Measurements from ENCODE around the gene FKRP. TPM values are rescaled to one million over a fixed set of nuclear protein-coding genes. Genes with fewer than 3 reads are reported as not detected.

Gene FKRP
- total RNA-seq, 1 experiment from 2014 or later: 18.4 TPM

DNA sequence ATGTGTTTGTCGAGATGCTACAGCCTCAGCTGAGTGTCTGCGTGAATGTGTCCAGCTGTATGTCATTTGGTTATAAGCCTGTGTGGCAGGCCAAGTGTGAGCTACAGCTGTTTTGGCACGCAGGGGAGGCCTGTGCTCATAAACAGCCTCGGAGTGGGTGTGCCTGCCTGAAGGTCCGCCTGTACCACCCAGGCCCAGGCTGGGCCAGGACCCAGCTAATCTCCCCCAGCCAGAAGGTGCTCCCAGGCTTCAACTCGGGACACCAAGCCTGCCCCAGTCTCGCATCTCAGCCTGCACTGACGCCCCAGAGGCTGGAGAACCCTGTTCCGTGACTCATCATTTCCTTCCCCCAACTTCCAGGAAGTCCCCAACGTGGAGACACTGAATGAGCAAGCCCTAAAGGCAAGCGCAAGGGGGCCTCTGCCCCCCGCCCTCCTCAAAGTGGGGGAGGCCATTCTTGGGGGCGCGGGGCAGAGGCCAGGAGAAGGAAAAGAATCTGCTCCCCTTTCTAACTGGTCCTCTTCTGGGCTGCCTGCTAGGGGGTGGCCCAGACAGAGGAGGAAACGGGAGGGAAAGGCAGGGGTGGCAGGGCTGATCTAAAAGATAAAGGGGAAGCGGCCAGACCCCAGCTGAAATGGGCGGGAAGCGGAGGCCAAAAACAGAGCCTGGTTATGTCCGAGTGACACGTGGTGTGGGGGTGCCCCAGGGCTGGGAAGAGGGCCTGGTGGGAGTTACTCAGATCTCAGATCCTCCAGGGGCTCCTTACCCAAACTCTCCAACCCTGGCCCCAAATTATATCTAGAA is 40.6 kb downstream of the FKRP start:
- no peaks in the 10 kb centered on the region for H3K27me3 ChIP-seq (ENCODE audit: low read length)
- peak; percentile 84 for DNase-seq
- peaks cover 31% of the 10 kb centered on the region for H3K36me3 ChIP-seq (ENCODE audit: insufficient read depth, low read length)
- peaks cover 28% of the 10 kb centered on the region for H3K4me1 ChIP-seq (ENCODE audit: low read length)
- H2AFZ ChIP-seq (ENCODE audit: low read length): no peak overlapping the region
- H3K27ac ChIP-seq (ENCODE audit: low read length): peak overlapping the region; percentile 88
- peak overlapping the region; percentile 87 for H3K9ac ChIP-seq (ENCODE audit: low read length)
- peaks cover 61% of the 10 kb centered on the region for H3K79me2 ChIP-seq (ENCODE audit: low read length)
- H3K4me3 ChIP-seq (ENCODE audit: low read length): peak overlapping the region; percentile 92
- H4K20me1 ChIP-seq (ENCODE audit: insufficient read depth, low read depth, low read length): peaks cover 44% of the 10 kb centered on the region
- H3K4me2 ChIP-seq (ENCODE audit: low read depth, low read length, poor library complexity, severe bottlenecking): peak overlapping the region; percentile 75
- no peaks in the 10 kb centered on the region for H3K9me2 ChIP-seq (replicated peaks; ENCODE audit: insufficient read depth, low read length)
- no peaks in the 10 kb centered on the region for H3K9me3 ChIP-seq (ENCODE audit: low read length)

DNA sequence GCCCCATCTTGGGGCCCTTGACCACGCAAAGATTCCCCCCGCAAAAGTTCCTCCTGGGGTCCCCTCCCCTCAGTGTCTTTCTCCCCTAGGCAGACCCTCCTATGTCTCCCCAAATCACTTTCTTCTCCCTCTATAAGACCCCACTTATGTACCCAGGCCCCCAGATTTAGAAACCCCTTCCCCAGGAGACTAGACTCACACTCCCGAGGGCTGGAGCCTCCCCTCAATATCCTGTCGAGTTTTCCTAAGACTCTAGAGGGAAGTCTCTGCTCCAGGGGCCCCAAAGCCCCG is 41.1 kb downstream of the FKRP start:
- peaks cover 59% of the 10 kb centered on the region for H3K79me2 ChIP-seq (ENCODE audit: low read length)
- H3K9me2 ChIP-seq (replicated peaks; ENCODE audit: insufficient read depth, low read length): no peaks in the 10 kb centered on the region
- H4K20me1 ChIP-seq (ENCODE audit: insufficient read depth, low read depth, low read length): peaks cover 44% of the 10 kb centered on the region
- H3K4me3 ChIP-seq (ENCODE audit: low read length): peak overlapping the region; percentile 92
- no peaks in the 10 kb centered on the region for H3K27me3 ChIP-seq (ENCODE audit: low read length)
- no peaks in the 10 kb centered on the region for H3K9me3 ChIP-seq (ENCODE audit: low read length)
- peaks cover 28% of the 10 kb centered on the region for H3K4me1 ChIP-seq (ENCODE audit: low read length)
- peak overlapping the region; percentile 87 for H3K9ac ChIP-seq (ENCODE audit: low read length)
- no peak overlapping the region for H2AFZ ChIP-seq (ENCODE audit: low read length)
- no peak for DNase-seq
- peaks cover 26% of the 10 kb centered on the region for H3K36me3 ChIP-seq (ENCODE audit: insufficient read depth, low read length)
- peak overlapping the region; percentile 88 for H3K27ac ChIP-seq (ENCODE audit: low read length)
- peak overlapping the region; percentile 75 for H3K4me2 ChIP-seq (ENCODE audit: low read depth, low read length, poor library complexity, severe bottlenecking)

DNA sequence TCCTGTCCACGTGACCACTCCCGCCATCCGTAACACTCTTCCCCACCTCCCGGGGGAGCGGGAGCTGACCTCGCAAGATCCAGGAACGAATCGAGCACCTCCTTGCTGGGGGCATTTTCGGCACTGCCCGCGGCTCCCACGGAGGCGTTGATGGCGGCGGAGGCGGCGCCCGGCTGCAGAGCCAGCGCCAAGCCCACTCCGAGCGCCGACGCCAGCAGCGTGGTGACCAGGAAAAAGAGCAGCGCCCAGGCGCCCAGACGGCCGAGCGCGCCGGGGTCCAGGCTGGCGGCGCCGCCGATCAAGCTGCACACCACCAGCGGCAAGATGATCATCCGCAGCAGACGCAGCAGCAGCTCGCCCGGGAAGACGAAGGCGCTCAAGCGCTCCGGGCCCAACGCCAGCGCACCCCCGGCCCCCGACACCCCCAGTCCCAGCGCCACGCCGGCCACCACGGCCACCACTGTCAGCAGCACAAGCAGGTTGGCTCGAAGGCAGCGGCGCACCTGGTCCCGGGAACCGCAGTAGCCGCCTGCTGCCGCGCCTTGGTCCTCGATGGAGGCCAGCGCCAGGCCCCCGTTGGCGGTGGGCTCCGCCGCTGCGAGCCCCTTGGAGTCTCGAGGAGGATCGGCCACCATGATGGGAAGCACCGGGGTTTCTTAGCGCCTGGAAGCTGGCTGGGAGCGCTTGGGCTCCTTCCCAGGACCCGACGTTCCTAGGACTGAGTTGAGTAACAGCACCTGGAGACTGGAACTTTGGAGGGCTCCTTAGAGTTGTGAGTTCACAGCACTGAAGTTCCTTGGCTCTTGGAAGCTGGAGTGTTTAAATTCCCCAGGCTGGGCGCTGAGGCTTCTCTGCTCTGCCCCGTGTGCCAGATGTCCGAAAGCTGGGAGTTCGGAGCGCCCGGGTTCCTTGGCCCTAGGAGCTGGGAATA is 41.7 kb downstream of the FKRP start:
- H4K20me1 ChIP-seq (ENCODE audit: insufficient read depth, low read depth, low read length): peaks cover 40% of the 10 kb centered on the region
- H3K4me1 ChIP-seq (ENCODE audit: low read length): peaks cover 28% of the 10 kb centered on the region
- no peak overlapping the region for H2AFZ ChIP-seq (ENCODE audit: low read length)
- peak overlapping the region; percentile 92 for H3K4me3 ChIP-seq (ENCODE audit: low read length)
- DNase-seq: peak; percentile 66
- peaks cover 22% of the 10 kb centered on the region for H3K36me3 ChIP-seq (ENCODE audit: insufficient read depth, low read length)
- H3K9me3 ChIP-seq (ENCODE audit: low read length): no peaks in the 10 kb centered on the region
- H3K9ac ChIP-seq (ENCODE audit: low read length): peak overlapping the region; percentile 87
- H3K79me2 ChIP-seq (ENCODE audit: low read length): peaks cover 56% of the 10 kb centered on the region
- peak overlapping the region; percentile 88 for H3K27ac ChIP-seq (ENCODE audit: low read length)
- H3K9me2 ChIP-seq (replicated peaks; ENCODE audit: insufficient read depth, low read length): no peaks in the 10 kb centered on the region
- H3K4me2 ChIP-seq (ENCODE audit: low read depth, low read length, poor library complexity, severe bottlenecking): peak overlapping the region; percentile 75
- no peaks in the 10 kb centered on the region for H3K27me3 ChIP-seq (ENCODE audit: low read length)

DNA sequence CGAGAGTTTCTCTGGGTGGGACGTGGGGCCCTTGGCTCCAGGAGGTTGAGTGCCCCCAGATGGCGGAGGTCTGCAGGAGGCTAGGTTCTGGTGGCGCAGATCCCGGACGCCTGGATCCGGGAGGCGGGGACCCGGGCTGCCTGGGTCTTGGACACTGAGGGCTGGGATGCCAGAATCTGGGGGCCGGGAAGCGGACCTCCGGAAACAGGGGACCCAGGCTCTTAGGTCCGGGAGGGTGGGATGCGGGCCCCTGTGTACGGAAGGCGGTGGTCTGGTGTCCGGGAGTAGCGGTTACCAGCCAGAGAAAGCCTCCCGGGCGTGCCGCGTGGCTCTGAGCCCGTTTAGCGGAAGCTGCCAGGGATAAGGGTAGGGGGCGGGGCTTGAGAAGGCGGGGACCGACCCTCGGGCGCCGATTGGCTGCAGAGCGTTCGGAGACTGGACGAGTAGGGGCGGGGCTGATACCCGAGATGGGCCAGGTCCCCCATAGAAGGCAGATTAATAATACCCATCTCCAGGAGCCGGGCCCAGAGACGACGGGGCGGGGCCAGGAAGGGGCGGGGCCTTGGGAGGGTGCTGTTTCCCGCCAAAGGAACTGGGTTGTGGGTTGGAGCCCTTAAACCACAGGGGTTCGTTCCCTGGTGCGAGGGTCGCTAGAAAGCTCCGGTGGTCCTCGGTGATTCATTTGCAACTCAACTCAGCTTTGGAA is 42.6 kb downstream of the FKRP start, which contains the start of gene SLC1A5:
Gene SLC1A5 (minus strand): TSS at position 333 of the 706 bp plus-strand sequence. CDS start 629 bp downstream, outside the sequence.
- Histone ChIP-seq H2AFZ (ENCODE audit: low read length) (no peak within 1 kb of the TSS), H3K27ac (ENCODE audit: low read length) (peak within 1 kb of the TSS; percentile 88), H3K9me3 (ENCODE audit: low read length) (no peaks in the 10 kb centered on the region), H3K36me3 (ENCODE audit: insufficient read depth, low read length) (peaks cover 15% of the 10 kb centered on the region), H3K4me1 (ENCODE audit: low read length) (peaks cover 28% of the 10 kb centered on the region), H3K9ac (ENCODE audit: low read length) (peak within 1 kb of the TSS; percentile 87), H3K9me2 (replicated peaks; ENCODE audit: insufficient read depth, low read length) (no peaks in the 10 kb centered on the region), H3K4me2 (ENCODE audit: low read depth, low read length, poor library complexity, severe bottlenecking) (peak within 1 kb of the TSS; percentile 75), H3K4me3 (ENCODE audit: low read length) (peak within 1 kb of the TSS; percentile 92), H4K20me1 (ENCODE audit: insufficient read depth, low read depth, low read length) (peaks cover 36% of the 10 kb centered on the region), H3K79me2 (ENCODE audit: low read length) (peaks cover 49% of the 10 kb centered on the region), H3K27me3 (ENCODE audit: low read length) (no peaks in the 10 kb centered on the region)
- peak; percentile 99 for DNase-seq

DNA sequence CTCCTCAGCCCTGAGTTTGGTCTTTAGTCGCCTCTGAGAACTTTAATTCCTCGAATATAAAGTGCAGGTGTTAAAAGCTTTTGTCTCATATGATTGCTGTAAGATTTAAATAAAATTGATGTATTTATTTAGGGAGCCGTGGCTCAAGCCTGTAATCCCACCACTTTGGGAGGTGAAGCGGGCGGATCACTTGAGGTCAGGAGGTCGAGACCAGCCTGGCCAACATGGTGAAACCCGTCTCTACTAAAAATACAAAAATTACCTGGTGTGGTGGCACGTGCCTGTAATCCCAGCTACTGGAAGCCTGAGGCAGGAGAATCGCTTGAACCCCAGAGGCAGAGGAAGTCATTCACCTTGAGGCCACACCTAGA is 43.1 kb downstream of the FKRP start:
- Histone ChIP-seq H3K27ac (ENCODE audit: low read length) (no peak overlapping the region), H3K9me2 (replicated peaks; ENCODE audit: insufficient read depth, low read length) (no peaks in the 10 kb centered on the region), H3K9ac (ENCODE audit: low read length) (no peak overlapping the region), H3K36me3 (ENCODE audit: insufficient read depth, low read length) (peaks cover 10% of the 10 kb centered on the region), H3K9me3 (ENCODE audit: low read length) (no peaks in the 10 kb centered on the region), H3K4me2 (ENCODE audit: low read depth, low read length, poor library complexity, severe bottlenecking) (no peak overlapping the region), H2AFZ (ENCODE audit: low read length) (no peak overlapping the region), H3K79me2 (ENCODE audit: low read length) (peaks cover 44% of the 10 kb centered on the region), H3K4me3 (ENCODE audit: low read length) (no peak overlapping the region), H3K27me3 (ENCODE audit: low read length) (no peaks in the 10 kb centered on the region), H4K20me1 (ENCODE audit: insufficient read depth, low read depth, low read length) (peaks cover 31% of the 10 kb centered on the region), H3K4me1 (ENCODE audit: low read length) (peaks cover 24% of the 10 kb centered on the region)
- no peak for DNase-seq

DNA sequence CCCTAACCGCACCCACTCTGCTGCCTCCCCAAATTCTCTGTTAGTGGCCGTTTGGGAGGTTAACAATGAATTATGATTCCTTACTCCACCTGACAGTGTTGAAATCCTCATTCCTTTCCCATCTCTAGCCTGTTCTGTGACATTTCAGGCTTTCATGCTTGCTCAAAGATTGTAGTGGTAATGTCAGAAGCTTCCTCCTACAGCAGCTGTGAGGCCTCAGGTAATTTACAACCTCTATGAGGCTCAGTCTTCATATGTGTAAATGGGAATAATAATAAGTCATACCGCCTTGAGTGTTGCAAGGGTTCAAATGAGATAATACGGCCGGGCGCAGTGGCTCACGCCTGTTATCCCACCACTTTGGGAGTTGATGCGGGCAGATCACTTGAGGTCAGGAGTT is 43.5 kb downstream of the FKRP start:
- peaks cover 6% of the 10 kb centered on the region for H3K36me3 ChIP-seq (ENCODE audit: insufficient read depth, low read length)
- H3K79me2 ChIP-seq (ENCODE audit: low read length): peaks cover 40% of the 10 kb centered on the region
- H4K20me1 ChIP-seq (ENCODE audit: insufficient read depth, low read depth, low read length): peaks cover 27% of the 10 kb centered on the region
- no peaks in the 10 kb centered on the region for H3K9me3 ChIP-seq (ENCODE audit: low read length)
- H3K9ac ChIP-seq (ENCODE audit: low read length): no peak overlapping the region
- no peak overlapping the region for H2AFZ ChIP-seq (ENCODE audit: low read length)
- DNase-seq: peak; percentile 36
- H3K27ac ChIP-seq (ENCODE audit: low read length): no peak overlapping the region
- H3K4me2 ChIP-seq (ENCODE audit: low read depth, low read length, poor library complexity, severe bottlenecking): no peak overlapping the region
- H3K9me2 ChIP-seq (replicated peaks; ENCODE audit: insufficient read depth, low read length): no peaks in the 10 kb centered on the region
- no peak overlapping the region for H3K4me3 ChIP-seq (ENCODE audit: low read length)
- H3K27me3 ChIP-seq (ENCODE audit: low read length): no peaks in the 10 kb centered on the region
- peaks cover 20% of the 10 kb centered on the region for H3K4me1 ChIP-seq (ENCODE audit: low read length)

DNA sequence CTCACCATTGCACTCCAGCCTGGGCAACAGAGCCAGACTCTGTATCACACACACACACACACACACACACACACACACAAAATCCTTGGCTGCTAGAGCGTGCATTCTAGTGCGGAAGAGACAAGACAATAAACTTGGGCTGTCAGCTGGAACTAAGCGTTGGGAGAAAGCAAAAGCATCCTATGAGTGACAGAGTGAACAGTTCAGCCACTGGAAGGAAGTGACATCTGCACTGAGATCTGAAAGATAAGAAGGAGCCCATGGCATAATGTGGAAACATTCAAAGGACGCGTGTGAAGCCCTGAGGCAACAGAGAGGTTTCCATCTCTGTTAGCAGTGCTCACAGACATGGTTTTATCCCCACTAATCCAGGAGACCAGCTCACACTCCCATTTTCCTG is 46.1 kb downstream of the FKRP start:
- peaks cover 14% of the 10 kb centered on the region for H3K79me2 ChIP-seq (ENCODE audit: low read length)
- H3K9me2 ChIP-seq (replicated peaks; ENCODE audit: insufficient read depth, low read length): no peaks in the 10 kb centered on the region
- H3K4me3 ChIP-seq (ENCODE audit: low read length): no peak overlapping the region
- no peak for DNase-seq
- H3K27ac ChIP-seq (ENCODE audit: low read length): no peak overlapping the region
- H3K4me1 ChIP-seq (ENCODE audit: low read length): peaks cover 3% of the 10 kb centered on the region
- no peak overlapping the region for H2AFZ ChIP-seq (ENCODE audit: low read length)
- no peak overlapping the region for H3K9ac ChIP-seq (ENCODE audit: low read length)
- no peak overlapping the region for H3K4me2 ChIP-seq (ENCODE audit: low read depth, low read length, poor library complexity, severe bottlenecking)
- no peaks in the 10 kb centered on the region for H3K9me3 ChIP-seq (ENCODE audit: low read length)
- no peaks in the 10 kb centered on the region for H3K36me3 ChIP-seq (ENCODE audit: insufficient read depth, low read length)
- peaks cover 5% of the 10 kb centered on the region; the same call in 1 of the 2 replicates for H4K20me1 ChIP-seq (ENCODE audit: insufficient read depth, low read depth, low read length)
- H3K27me3 ChIP-seq (ENCODE audit: low read length): no peaks in the 10 kb centered on the region

DNA sequence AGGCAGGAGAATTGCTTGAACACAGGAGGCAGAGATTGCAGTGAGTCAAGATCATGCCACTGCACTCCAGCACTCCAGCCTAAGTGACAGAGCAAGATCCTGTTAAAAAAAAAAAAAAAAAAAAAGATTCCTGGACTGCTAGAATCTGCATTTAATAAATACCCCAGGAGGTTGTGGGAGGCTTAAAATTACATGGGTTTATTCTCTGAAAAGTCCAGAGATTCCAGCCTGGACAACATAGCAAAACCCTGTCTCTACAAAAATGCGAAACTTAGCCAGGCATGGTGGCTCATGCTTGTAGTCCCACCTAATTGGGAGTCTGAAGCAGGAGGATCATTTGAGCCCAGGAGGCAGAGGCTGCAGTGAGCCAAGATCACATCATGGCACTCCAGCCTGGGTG is 52.0 kb downstream of the FKRP start:
- Histone ChIP-seq H3K27ac (ENCODE audit: low read length) (no peak overlapping the region), H3K4me3 (ENCODE audit: low read length) (no peak overlapping the region), H3K4me1 (ENCODE audit: low read length) (no peaks in the 10 kb centered on the region), H3K9ac (ENCODE audit: low read length) (no peak overlapping the region), H3K36me3 (ENCODE audit: insufficient read depth, low read length) (no peaks in the 10 kb centered on the region), H4K20me1 (ENCODE audit: insufficient read depth, low read depth, low read length) (no peaks in the 10 kb centered on the region), H3K79me2 (ENCODE audit: low read length) (no peaks in the 10 kb centered on the region), H3K9me3 (ENCODE audit: low read length) (no peaks in the 10 kb centered on the region), H3K4me2 (ENCODE audit: low read depth, low read length, poor library complexity, severe bottlenecking) (no peak overlapping the region), H2AFZ (ENCODE audit: low read length) (no peak overlapping the region), H3K27me3 (ENCODE audit: low read length) (no peaks in the 10 kb centered on the region), H3K9me2 (replicated peaks; ENCODE audit: insufficient read depth, low read length) (no peaks in the 10 kb centered on the region)
- DNase-seq: no peak

Data from Karpas-422 (cell line).